Measurements from ENCODE around the gene JAKMIP2.

DNA sequence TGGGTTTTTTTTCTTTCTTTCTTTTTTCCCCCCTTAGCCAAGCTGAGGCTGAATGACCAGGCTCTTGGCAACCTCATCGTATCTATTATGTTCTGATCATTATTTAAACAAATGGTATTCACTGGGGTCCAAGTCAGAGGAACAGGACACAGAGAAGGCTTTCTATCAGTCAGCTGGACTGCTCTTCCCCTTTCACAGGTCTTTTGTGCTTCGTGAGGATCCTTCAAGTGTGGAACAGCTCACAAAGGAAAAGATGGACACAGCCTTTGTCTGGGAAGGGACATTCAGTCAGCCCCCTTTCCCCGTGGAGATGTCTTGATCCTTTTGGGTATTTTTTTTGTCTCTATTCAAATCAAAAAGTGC, 218.4 kb downstream of the JAKMIP2 start:
- no peak for TF ChIP-seq EZH2 (IDR thresholded peaks at IDR 0.05; ENCODE audit: insufficient read depth, poor library complexity, severe bottlenecking)
- no peak for TF ChIP-seq EZH2phosphoT487 (IDR thresholded peaks at IDR 0.05; ENCODE audit: insufficient read depth, low read depth)

Measured in GM23248 (cell line).